SH-SY5Y (cell line): ENCODE measurements around the gene TMEM209.

Experiments used
- GATA2 ChIP-seq: IDR thresholded peaks from 2 replicates; pipeline ENCODE4 v1.6.1; 2011; ENCODE audit warnings: mild to moderate bottlenecking, low read depth, low read length
- GATA3 ChIP-seq: IDR thresholded peaks from 2 replicates; pipeline ENCODE4 v1.6.1; 2011; ENCODE audit warnings: low read depth, mild to moderate bottlenecking, low read length, moderate library complexity

Gene TMEM209

GRCh38 chr7:130131964-130132875 lies 73.0 kb downstream of the TMEM209 start:
- TF ChIP-seq GATA2 (no peak), GATA3 (no peak)

- TF ChIP-seq GATA2 (no peak), GATA3 (no peak)
Observed at GRCh38 chr7:130131191-130131834, 73.9 kb downstream of the TMEM209 start.

- TF ChIP-seq GATA3, result no peak
- TF ChIP-seq GATA2, result no peak
Observed at GRCh38 chr7:130129011-130129411, 76.2 kb downstream of the TMEM209 start.

- no peak for TF ChIP-seq GATA3
- TF ChIP-seq GATA2, result no peak
Observed at GRCh38 chr7:130127821-130128317, 77.3 kb downstream of the TMEM209 start.

- TF ChIP-seq GATA2, result no peak
- no peak for TF ChIP-seq GATA3
Observed at GRCh38 chr7:130127404-130127803, 77.8 kb downstream of the TMEM209 start.

- TF ChIP-seq GATA3, result no peak
- no peak for TF ChIP-seq GATA2
Observed at GRCh38 chr7:130124711-130125110, 80.5 kb downstream of the TMEM209 start.

- TF ChIP-seq GATA3 (no peak), GATA2 (no peak)
Observed at GRCh38 chr7:130123501-130123900, 81.7 kb downstream of the TMEM209 start.

GRCh38 chr7:130118801-130119200 lies 86.4 kb downstream of the TMEM209 start:
- TF ChIP-seq GATA2, result no peak
- no peak for TF ChIP-seq GATA3

- TF ChIP-seq GATA2 (no peak), GATA3 (no peak)
Observed at GRCh38 chr7:130118294-130118693, 86.9 kb downstream of the TMEM209 start.

GRCh38 chr7:130114776-130115175 lies 90.4 kb downstream of the TMEM209 start:
- TF ChIP-seq GATA2, result no peak
- no peak for TF ChIP-seq GATA3
